OCI-LY3 (cell line): Measurements from ENCODE around the gene SLC25A40.

Experiments used
- H2AFZ ChIP-seq: fragments of 200-600, 300-600 bp; shearing (Covaris generic); 2 replicates; pipeline ENCODE4 v1.6.0; 2014; ENCODE audit warnings: antibody characterized with exemption, low read depth, low read length
- H3K27ac ChIP-seq: fragments of 200-600, 300-600 bp; sonication (generic); 2 replicates; pipeline ENCODE4 v1.5.1; 2014; ENCODE audit warnings: mild to moderate bottlenecking, low read length, moderate library complexity, mixed read lengths
- H3K27me3 ChIP-seq: fragments of 200-600, 300-600 bp; sonication (generic); 2 replicates; pipeline ENCODE4 v1.6.1; 2014; ENCODE audit warnings: low read depth, low read length, mixed read lengths
- H3K36me3 ChIP-seq: fragments of 200-600, 300-600 bp; sonication (generic); replicated peaks from 2 replicates; pipeline ENCODE3; 2014; ENCODE audit warnings: low read depth, low read length, mixed read lengths
- H3K4me1 ChIP-seq: fragments of 300-600, 200-600 bp; sonication (generic); 2 replicates; pipeline ENCODE4 v1.6.1; 2014; ENCODE audit warnings: low read length, mixed read lengths
- H3K4me2 ChIP-seq: fragments of 200-600, 300-600 bp; sonication (generic); 2 replicates; pipeline ENCODE4 v1.6.1; 2014; ENCODE audit warnings: low read length, mixed read lengths
- H3K4me3 ChIP-seq: fragments of 300-600, 200-600 bp; sonication (generic); 2 replicates; pipeline ENCODE4 v1.5.1; 2014; ENCODE audit warnings: antibody characterized with exemption, mild to moderate bottlenecking, low read length, moderate library complexity
- H3K79me2 ChIP-seq: fragments of 300-600, 200-600 bp; shearing (Covaris generic); 2 replicates; pipeline ENCODE4 v1.6.1; 2014; ENCODE audit warnings: mild to moderate bottlenecking, low read length, mixed read lengths
- H3K9ac ChIP-seq: fragments of 300-600, 200-600 bp; shearing (Covaris generic); 2 replicates; pipeline ENCODE4 v1.6.0; 2014; ENCODE audit warnings: mild to moderate bottlenecking, low read length, moderate library complexity
- H3K9me3 ChIP-seq: fragments of 200-600, 300-600 bp; shearing (Covaris generic); 2 replicates; pipeline ENCODE4 v1.6.1; 2014; ENCODE audit warnings: low read length, mixed read lengths; ENCODE audit not compliant: insufficient read depth
- H4K20me1 ChIP-seq: fragments of 200-600, 300-600 bp; sonication (generic); 2 replicates; pipeline ENCODE4 v1.6.1; 2016; ENCODE audit warnings: low read length, mixed read lengths; ENCODE audit not compliant: insufficient read depth
- EZH2phosphoT487 ChIP-seq: fragments of 200-600 bp; shearing (Covaris generic); IDR thresholded peaks from 2 replicates; pipeline ENCODE4 v1.6.1; 2018; ENCODE audit warnings: antibody characterized with exemption, mixed run types, low read depth
- TF ChIP-seq, protein P1 (sequence below): fragments of 200-600, 300-600 bp; sonication (generic); IDR thresholded peaks from 2 replicates; pipeline ENCODE4 v1.5.1; 2014; ENCODE audit warnings: antibody characterized with exemption, low read length, low read depth

SLC25A40 gene

DNA sequence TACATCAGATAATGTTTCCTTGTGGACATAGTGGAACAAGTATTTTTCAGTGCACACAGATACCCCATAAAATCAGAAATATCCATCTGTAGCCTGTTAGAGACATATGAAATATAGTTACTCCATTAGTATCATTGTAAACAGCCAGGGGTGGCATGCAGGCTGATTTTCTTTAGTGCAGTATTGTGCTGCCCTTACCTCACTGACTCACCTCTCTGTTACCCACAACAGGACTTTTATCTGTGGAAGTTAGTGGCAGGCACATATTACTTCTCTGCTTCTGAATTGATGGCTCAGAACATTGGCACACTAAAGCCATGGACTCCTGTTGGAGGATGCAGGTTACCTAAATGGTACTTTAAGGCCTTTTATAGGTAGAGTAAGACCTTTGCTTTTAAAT lies 70.0 kb downstream of the SLC25A40 start:
- no peaks in the 10 kb centered on the region for H3K36me3 ChIP-seq
- H3K4me1 ChIP-seq = no peaks in the 10 kb centered on the region
- no peak overlapping the region for H3K4me2 ChIP-seq
- H2AFZ ChIP-seq = no peak overlapping the region
- H3K4me3 ChIP-seq = no peak overlapping the region
- H3K9me3 ChIP-seq = no peaks in the 10 kb centered on the region
- H3K9ac ChIP-seq = no peak overlapping the region
- H3K27ac ChIP-seq = no peak overlapping the region
- H4K20me1 ChIP-seq = no peaks in the 10 kb centered on the region
- TF ChIP-seq EZH2phosphoT487 = no peak
- TF ChIP-seq, protein P1, sequence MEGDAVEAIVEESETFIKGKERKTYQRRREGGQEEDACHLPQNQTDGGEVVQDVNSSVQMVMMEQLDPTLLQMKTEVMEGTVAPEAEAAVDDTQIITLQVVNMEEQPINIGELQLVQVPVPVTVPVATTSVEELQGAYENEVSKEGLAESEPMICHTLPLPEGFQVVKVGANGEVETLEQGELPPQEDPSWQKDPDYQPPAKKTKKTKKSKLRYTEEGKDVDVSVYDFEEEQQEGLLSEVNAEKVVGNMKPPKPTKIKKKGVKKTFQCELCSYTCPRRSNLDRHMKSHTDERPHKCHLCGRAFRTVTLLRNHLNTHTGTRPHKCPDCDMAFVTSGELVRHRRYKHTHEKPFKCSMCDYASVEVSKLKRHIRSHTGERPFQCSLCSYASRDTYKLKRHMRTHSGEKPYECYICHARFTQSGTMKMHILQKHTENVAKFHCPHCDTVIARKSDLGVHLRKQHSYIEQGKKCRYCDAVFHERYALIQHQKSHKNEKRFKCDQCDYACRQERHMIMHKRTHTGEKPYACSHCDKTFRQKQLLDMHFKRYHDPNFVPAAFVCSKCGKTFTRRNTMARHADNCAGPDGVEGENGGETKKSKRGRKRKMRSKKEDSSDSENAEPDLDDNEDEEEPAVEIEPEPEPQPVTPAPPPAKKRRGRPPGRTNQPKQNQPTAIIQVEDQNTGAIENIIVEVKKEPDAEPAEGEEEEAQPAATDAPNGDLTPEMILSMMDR = no peak
- no peaks in the 10 kb centered on the region for H3K79me2 ChIP-seq
- H3K27me3 ChIP-seq = no peaks in the 10 kb centered on the region

DNA sequence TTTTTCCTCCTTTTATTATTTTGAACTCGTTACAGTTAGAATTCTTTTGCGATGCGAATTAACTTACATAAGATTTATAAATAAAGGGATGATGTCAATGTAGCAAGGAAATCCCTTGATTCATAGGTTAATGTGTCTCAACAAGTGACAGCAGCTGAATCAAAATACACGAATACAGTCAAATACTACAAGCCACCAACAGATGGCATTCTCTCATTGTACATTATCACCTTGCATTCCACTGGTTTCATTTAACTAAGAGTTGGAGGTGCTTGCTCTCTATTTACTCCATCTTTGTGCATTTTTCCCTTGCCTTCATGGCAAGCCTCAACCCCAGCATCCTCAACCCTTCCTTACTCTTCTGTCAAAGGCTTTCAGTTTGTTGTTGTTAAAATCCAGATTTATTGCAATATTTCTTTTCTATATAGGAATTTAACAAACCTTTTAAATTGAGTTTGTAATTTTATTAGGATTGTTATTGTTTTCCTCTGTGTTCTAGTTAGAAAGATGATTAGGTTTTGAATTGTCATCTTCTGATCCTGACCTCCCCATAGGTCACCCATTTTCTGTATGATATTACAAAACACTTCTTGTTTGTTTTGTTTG lies 78.3 kb downstream of the SLC25A40 start:
- Histone ChIP-seq H3K36me3 (no peaks in the 10 kb centered on the region), H2AFZ (no peak overlapping the region), H3K4me2 (no peak overlapping the region), H3K4me1 (no peaks in the 10 kb centered on the region), H3K27me3 (no peaks in the 10 kb centered on the region), H3K4me3 (no peak overlapping the region), H4K20me1 (no peaks in the 10 kb centered on the region), H3K79me2 (no peaks in the 10 kb centered on the region), H3K27ac (no peak overlapping the region), H3K9ac (no peak overlapping the region), H3K9me3 (no peaks in the 10 kb centered on the region)
- no peak for TF ChIP-seq EZH2phosphoT487
- TF ChIP-seq, protein P1 = peak; percentile 74

DNA sequence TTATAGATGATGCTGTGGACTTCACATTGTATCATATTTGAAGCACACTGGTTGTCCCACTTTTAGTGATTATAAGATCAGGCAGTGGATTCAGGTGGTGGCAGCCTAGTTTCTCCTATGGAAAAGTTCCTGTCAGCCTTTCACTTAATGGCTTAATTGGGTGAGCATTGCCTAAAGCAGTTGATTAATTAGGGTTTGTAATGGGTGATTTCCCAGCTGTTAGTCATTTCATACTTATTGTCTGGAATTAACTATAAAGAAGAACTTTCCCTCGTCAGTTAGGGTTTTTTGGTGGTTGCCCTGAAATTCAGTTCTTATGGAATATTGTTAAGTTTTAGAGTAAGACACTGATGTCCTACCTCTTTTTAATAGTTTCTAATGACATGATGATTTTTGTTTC lies 78.8 kb downstream of the SLC25A40 start:
- no peak overlapping the region for H3K4me2 ChIP-seq
- no peaks in the 10 kb centered on the region for H3K4me1 ChIP-seq
- TF ChIP-seq EZH2phosphoT487 = no peak
- TF ChIP-seq, protein P1 = no peak
- no peaks in the 10 kb centered on the region for H3K27me3 ChIP-seq
- no peak overlapping the region for H3K27ac ChIP-seq
- no peak overlapping the region for H2AFZ ChIP-seq
- H3K4me3 ChIP-seq = no peak overlapping the region
- no peaks in the 10 kb centered on the region for H4K20me1 ChIP-seq
- no peaks in the 10 kb centered on the region for H3K79me2 ChIP-seq
- H3K9ac ChIP-seq = no peak overlapping the region
- H3K36me3 ChIP-seq = no peaks in the 10 kb centered on the region
- no peaks in the 10 kb centered on the region for H3K9me3 ChIP-seq

DNA sequence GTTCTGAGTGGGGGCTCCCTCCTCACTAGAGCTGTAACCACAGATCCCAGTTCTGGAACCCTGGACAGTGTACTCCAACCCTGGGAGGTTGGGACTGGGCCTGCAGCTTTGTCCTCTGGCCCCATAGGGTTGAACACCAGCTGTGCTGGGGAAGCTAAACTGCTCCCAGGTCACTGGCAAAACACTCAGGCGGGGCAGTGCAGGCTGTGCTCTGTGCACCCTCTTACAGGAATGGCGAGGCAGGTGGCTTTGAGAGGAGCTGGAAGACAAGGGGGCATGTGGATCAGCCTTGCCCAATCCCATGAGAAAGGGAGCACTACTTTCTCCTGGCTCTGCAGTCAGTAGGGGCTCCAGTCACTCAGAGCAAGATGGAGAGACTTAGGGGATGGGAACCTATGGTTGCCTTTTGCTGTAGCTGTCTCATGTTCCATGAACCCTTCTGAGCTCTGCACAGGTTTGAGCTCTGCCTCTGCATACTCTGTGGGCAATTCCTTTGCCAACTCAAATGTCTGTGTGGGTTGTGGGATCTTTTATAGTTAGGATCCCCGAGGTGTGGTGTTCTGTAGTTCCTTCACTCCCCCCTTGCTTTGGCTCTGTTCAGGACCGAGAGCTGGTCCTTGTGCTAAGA lies 90.7 kb downstream of the SLC25A40 start:
- Histone ChIP-seq H3K27me3 (no peaks in the 10 kb centered on the region), H3K27ac (no peak overlapping the region), H3K36me3 (no peaks in the 10 kb centered on the region), H3K9me3 (no peaks in the 10 kb centered on the region), H3K4me1 (peaks cover 12% of the 10 kb centered on the region), H3K4me2 (no peak overlapping the region), H4K20me1 (no peaks in the 10 kb centered on the region), H3K9ac (no peak overlapping the region), H3K79me2 (no peaks in the 10 kb centered on the region), H3K4me3 (no peak overlapping the region), H2AFZ (no peak overlapping the region)
- TF ChIP-seq EZH2phosphoT487 = no peak
- TF ChIP-seq, protein P1 = no peak
